PFSK-1 (cell line): ENCODE data around the gene PDGFC.

ENCODE experiments used
- FOXP2 ChIP-seq: optimal IDR thresholded peaks from 2 replicates; pipeline ENCODE3; 2011; ENCODE audit warnings: borderline replicate concordance, control low read depth, inconsistent platforms; ENCODE audit not compliant: insufficient read depth; ENCODE audit errors: extremely low read length, extremely low read depth
- POLR2AphosphoS5 ChIP-seq: IDR thresholded peaks from 2 replicates; pipeline ENCODE4 v1.6.1; 2012; ENCODE audit warnings: low read depth, mild to moderate bottlenecking, control low read depth, low read length, moderate library complexity
- TF ChIP-seq, protein P1 (sequence below), 2 experiments: IDR thresholded peaks; 2 replicates each; pipeline versions ENCODE4 v1.6.1 to v1.8.0; 2011 to 2012; ENCODE audit warnings: low read depth in 2 of 2, low read length in 2 of 2, control low read depth in 1 of 2, inconsistent platforms in 1 of 2, mild to moderate bottlenecking in 1 of 2, moderate library complexity in 1 of 2; ENCODE audit not compliant: insufficient read depth in 1 of 2

GRCh38 chr4:156788782-156789181 lies 182.8 kb downstream of the PDGFC start:
- TF ChIP-seq POLR2AphosphoS5 (no peak), FOXP2 (no peak)
- TF ChIP-seq, protein P1, sequence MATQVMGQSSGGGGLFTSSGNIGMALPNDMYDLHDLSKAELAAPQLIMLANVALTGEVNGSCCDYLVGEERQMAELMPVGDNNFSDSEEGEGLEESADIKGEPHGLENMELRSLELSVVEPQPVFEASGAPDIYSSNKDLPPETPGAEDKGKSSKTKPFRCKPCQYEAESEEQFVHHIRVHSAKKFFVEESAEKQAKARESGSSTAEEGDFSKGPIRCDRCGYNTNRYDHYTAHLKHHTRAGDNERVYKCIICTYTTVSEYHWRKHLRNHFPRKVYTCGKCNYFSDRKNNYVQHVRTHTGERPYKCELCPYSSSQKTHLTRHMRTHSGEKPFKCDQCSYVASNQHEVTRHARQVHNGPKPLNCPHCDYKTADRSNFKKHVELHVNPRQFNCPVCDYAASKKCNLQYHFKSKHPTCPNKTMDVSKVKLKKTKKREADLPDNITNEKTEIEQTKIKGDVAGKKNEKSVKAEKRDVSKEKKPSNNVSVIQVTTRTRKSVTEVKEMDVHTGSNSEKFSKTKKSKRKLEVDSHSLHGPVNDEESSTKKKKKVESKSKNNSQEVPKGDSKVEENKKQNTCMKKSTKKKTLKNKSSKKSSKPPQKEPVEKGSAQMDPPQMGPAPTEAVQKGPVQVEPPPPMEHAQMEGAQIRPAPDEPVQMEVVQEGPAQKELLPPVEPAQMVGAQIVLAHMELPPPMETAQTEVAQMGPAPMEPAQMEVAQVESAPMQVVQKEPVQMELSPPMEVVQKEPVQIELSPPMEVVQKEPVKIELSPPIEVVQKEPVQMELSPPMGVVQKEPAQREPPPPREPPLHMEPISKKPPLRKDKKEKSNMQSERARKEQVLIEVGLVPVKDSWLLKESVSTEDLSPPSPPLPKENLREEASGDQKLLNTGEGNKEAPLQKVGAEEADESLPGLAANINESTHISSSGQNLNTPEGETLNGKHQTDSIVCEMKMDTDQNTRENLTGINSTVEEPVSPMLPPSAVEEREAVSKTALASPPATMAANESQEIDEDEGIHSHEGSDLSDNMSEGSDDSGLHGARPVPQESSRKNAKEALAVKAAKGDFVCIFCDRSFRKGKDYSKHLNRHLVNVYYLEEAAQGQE (IDR thresholded peaks at IDR 0.05; ENCODE audit: insufficient read depth in 1 of 2, low read depth in 2 of 2, low read length in 2 of 2), result no peak
